ENCODE data around the gene AKAP1.

DNA sequence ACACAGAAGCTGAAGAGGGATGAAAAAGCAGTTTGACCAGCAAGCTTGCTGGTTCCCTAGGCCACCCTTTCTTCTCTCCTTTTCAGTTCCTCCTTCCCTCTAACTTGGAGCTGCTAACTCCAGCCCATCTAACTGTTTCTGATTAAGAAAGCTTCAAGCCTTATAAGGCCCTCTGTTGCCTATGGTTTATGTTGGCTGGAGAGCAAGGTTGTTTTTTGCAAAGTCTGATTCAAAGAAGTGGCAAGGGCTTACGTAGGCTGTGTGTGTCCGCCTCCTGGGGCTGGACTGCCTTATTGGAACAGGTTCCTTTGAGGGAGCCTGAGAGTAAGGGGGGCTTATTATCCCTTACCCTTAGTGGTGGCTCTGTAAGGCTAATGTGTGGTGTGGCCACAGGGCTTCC is 7.1 kb downstream of the AKAP1 start:
- TF ChIP-seq, protein P1, sequence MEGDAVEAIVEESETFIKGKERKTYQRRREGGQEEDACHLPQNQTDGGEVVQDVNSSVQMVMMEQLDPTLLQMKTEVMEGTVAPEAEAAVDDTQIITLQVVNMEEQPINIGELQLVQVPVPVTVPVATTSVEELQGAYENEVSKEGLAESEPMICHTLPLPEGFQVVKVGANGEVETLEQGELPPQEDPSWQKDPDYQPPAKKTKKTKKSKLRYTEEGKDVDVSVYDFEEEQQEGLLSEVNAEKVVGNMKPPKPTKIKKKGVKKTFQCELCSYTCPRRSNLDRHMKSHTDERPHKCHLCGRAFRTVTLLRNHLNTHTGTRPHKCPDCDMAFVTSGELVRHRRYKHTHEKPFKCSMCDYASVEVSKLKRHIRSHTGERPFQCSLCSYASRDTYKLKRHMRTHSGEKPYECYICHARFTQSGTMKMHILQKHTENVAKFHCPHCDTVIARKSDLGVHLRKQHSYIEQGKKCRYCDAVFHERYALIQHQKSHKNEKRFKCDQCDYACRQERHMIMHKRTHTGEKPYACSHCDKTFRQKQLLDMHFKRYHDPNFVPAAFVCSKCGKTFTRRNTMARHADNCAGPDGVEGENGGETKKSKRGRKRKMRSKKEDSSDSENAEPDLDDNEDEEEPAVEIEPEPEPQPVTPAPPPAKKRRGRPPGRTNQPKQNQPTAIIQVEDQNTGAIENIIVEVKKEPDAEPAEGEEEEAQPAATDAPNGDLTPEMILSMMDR (IDR thresholded peaks at IDR 0.05): no peak
- TF ChIP-seq POLR2A (IDR thresholded peaks at IDR 0.05): no peak
